Prostate gland (tissue), 2 donors: ENCODE results near the gene ANKRD42. TPM values are rescaled to one million over a fixed set of nuclear protein-coding genes. Genes with fewer than 3 reads are reported as not detected.
"Not testable (repeated sequence)": the region's sequence is repeated elsewhere in the genome, so short reads cannot be mapped to it uniquely, and the experiment has no call there.

Experiments
- DNase-seq: peaks from one replicate; pipeline ENCODE4 v3.0.0-alpha.2; 2019; ENCODE audit warnings: low spot score
- H3K27ac ChIP-seq, 2 donors: fragments of 200-600 bp; sonication (generic); 2 replicates each; pipeline ENCODE4 v1.5.1; 2017 to 2019
- H3K27me3 ChIP-seq: fragments of 200-600 bp; sonication (generic); replicated peaks from 2 replicates; pipeline ENCODE4 v1.5.1; 2019; ENCODE audit not compliant: insufficient read depth
- H3K36me3 ChIP-seq, 2 donors: fragments of 200-600 bp; sonication (generic); 1 replicate in 1 of 2; 2 replicates in 1 of 2; pipeline versions ENCODE4 v1.5.1 to v1.8.1; 2017 to 2019
- H3K4me1 ChIP-seq: fragments of 200-600 bp; sonication (generic); replicated peaks from 2 replicates; pipeline ENCODE4 v1.5.1; 2019
- H3K4me3 ChIP-seq, 2 donors: fragments of 200-600 bp; sonication (generic); 2 replicates each; pipeline ENCODE4 v1.5.1; 2017 to 2019
- H3K9me3 ChIP-seq: fragments of 200-600 bp; sonication (generic); 2 replicates; pipeline ENCODE4 v1.5.1; 2017
- CTCF ChIP-seq, 4 experiments: fragments of 200-600 bp in 2 of 4; fragments of 450-650 bp in 2 of 4; sonication (generic) in 2 of 4; IDR thresholded peaks; 1 replicate in 3 of 4; 2 replicates in 1 of 4; pipeline ENCODE4 v1.5.1; 2016 to 2019; ENCODE audit warnings: antibody characterized with exemption in 4 of 4, mild to moderate bottlenecking in 2 of 4, moderate library complexity in 2 of 4
- POLR2A ChIP-seq: fragments of 450-650 bp; IDR thresholded peaks from one replicate; pipeline ENCODE4 v1.6.1; 2016; ENCODE audit warnings: antibody characterized with exemption, mild to moderate bottlenecking
- POLR2AphosphoS5 ChIP-seq: sonication (generic); formaldehyde crosslinking; IDR thresholded peaks from one replicate; pipeline ENCODE4 v1.6.1; 2017; ENCODE audit warnings: antibody characterized with exemption
- WGBS: methylation state at CpG from one replicate; pipeline ENCODE4 v1.1.5; 2018; 5-methylcytosine and 5-hydroxymethylcytosine counted together
- intact Hi-C: fragments of 100-400 bp; cut with DNase I; formaldehyde crosslinking; loops from one replicate; pipeline ENCODE4 v1.14.2; 2022
- total RNA-seq, 2 donors: library from RNA; depleted of rRNA; stranded (reverse); fragments of >200 nt; gene quantifications; one replicate each; pipeline ENCODE4 v1.1.0, GENCODE V29; 2016

Gene ANKRD42
- total RNA-seq, 2 donors from 2014 or later, result 11.6 to 24.5 TPM

GRCh38 chr11:83256602-83257340 lies 63.3 kb downstream of the ANKRD42 start:
- TF ChIP-seq POLR2A (no peak), POLR2AphosphoS5 (no peak), CTCF (IDR thresholded peaks at IDR 0.05) (no peak)
- Histone ChIP-seq H3K9me3 (no peaks in the 10 kb centered on the region), H3K27me3 (no peaks in the 10 kb centered on the region), H3K4me3 (no peak overlapping the region), H3K27ac (no peak overlapping the region), H3K4me1 (no peaks in the 10 kb centered on the region), H3K36me3 (no peaks in the 10 kb centered on the region)
- intact Hi-C loops, result loop anchor here (5.0 kb wide), 1 partner anchor 389 kb away; no protein-coding TSS in a partner anchor
- 58% methylated on average over 3 of the region's 3 CpGs for WGBS
- DNase-seq, result no peak

GRCh38 chr11:83257761-83258168 lies 64.3 kb downstream of the ANKRD42 start:
- H3K27ac ChIP-seq, result no peak overlapping the region
- no peak overlapping the region for H3K4me3 ChIP-seq
- H3K36me3 ChIP-seq, result no peaks in the 10 kb centered on the region
- no peaks in the 10 kb centered on the region for H3K4me1 ChIP-seq
- no peak for TF ChIP-seq POLR2A
- no peak for TF ChIP-seq CTCF (IDR thresholded peaks at IDR 0.05)
- TF ChIP-seq POLR2AphosphoS5, result no peak
- WGBS, result 89% methylated on average over 3 of the region's 3 CpGs
- DNase-seq, result no peak
- no peaks in the 10 kb centered on the region for H3K27me3 ChIP-seq
- H3K9me3 ChIP-seq, result no peaks in the 10 kb centered on the region
- intact Hi-C loops, result loop anchor here (5.0 kb wide), 1 partner anchor 390 kb away; no protein-coding TSS in a partner anchor

GRCh38 chr11:83259559-83259958 lies 66.0 kb downstream of the ANKRD42 start:
- H3K36me3 ChIP-seq, result no peaks in the 10 kb centered on the region
- H3K9me3 ChIP-seq, result no peaks in the 10 kb centered on the region
- no peak overlapping the region for H3K27ac ChIP-seq
- intact Hi-C loops, result loop anchor here (5.0 kb wide), 1 partner anchor 392 kb away; no protein-coding TSS in a partner anchor
- no peaks in the 10 kb centered on the region for H3K4me1 ChIP-seq
- no peak for DNase-seq
- no peak overlapping the region for H3K4me3 ChIP-seq
- no peaks in the 10 kb centered on the region for H3K27me3 ChIP-seq
- no peak for TF ChIP-seq POLR2AphosphoS5
- no peak for TF ChIP-seq POLR2A
- no peak for TF ChIP-seq CTCF (IDR thresholded peaks at IDR 0.05)
- 100% methylated on average over 1 of the region's 1 CpG for WGBS

- TF ChIP-seq POLR2AphosphoS5 (no peak), POLR2A (no peak), CTCF (IDR thresholded peaks at IDR 0.05) (no peak)
- H3K4me1 ChIP-seq, result no peaks in the 10 kb centered on the region
- H3K27ac ChIP-seq, result no peak overlapping the region
- no peaks in the 10 kb centered on the region for H3K27me3 ChIP-seq
- peaks cover 0 to 7% of the 10 kb centered on the region in 2 donors for H3K36me3 ChIP-seq
- WGBS, result 83% methylated on average over 1 of the region's 1 CpG
- intact Hi-C loops, result no loop called here
- H3K4me3 ChIP-seq, result no peak overlapping the region
- H3K9me3 ChIP-seq, result no peaks in the 10 kb centered on the region
- no peak for DNase-seq
These were observed 71.8 kb downstream of the ANKRD42 start for GRCh38 chr11:83265331-83265730.

- H3K36me3 ChIP-seq, H3K27me3 ChIP-seq, intact Hi-C loops, H3K27ac ChIP-seq, H3K9me3 ChIP-seq, H3K4me1 ChIP-seq, DNase-seq, H3K4me3 ChIP-seq: not testable (repeated sequence)
- 31% methylated on average over 2 of the region's 2 CpGs for WGBS
These were observed 75.6 kb downstream of the ANKRD42 start for GRCh38 chr11:83269080-83269479.

- H3K27me3 ChIP-seq, H3K36me3 ChIP-seq, H3K4me3 ChIP-seq, H3K9me3 ChIP-seq, intact Hi-C loops, H3K4me1 ChIP-seq, DNase-seq, H3K27ac ChIP-seq: not testable (repeated sequence)
- WGBS, result 97% methylated on average over 5 of the region's 5 CpGs
These were observed 78.2 kb downstream of the ANKRD42 start for GRCh38 chr11:83271734-83272133.
